ENCODE results near the gene ALDOC.
A peak's percentile ranks its signal among the peaks of the same experiment; 100 is the strongest.

The ALDOC gene

DNA sequence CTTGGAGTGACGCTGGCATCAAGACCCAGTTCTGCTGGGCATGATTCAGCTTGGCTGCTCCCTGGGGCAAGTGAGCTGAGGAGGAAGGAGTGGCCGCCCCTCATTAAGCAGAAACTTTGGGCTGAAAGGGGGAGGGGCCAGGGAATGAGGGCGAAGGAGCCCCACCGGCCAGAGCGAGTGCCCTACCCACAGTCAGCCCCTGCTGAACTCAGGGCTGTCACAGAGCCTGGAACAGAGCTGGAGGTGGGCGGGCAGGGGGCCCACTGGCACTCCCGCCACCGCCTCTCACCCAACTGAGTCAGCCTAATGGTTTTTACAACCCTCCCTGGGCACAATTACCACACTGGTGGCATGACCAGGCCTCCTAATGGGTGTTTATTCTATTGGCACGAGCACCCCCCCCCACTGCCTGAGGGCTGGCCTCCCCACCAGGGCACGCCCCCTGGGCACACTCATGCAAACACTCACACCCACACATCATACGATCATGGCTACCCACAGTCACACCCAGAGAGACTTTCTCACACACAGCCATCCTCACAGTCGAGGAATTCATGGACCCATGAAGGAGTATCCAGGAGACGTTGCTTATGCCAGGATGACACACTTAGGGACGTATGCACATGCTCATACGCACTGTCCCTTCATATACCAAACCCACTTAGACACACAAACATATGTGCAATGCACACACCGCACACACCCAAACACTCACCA, 43.4 kb downstream of the ALDOC start:
- no peaks in the 10 kb centered on the region for H3K9me3 Mint-ChIP-seq
- no peaks in the 10 kb centered on the region for H3K36me3 Mint-ChIP-seq
- H3K27ac Mint-ChIP-seq, result no peak overlapping the region
- H3K4me1 Mint-ChIP-seq, result peaks cover 5% of the 10 kb centered on the region
- H3K4me3 Mint-ChIP-seq, result no peak overlapping the region
- DNase-seq (ENCODE audit: low spot score in 2 of 2), result no peak
- ATAC-seq, result no peak

DNA sequence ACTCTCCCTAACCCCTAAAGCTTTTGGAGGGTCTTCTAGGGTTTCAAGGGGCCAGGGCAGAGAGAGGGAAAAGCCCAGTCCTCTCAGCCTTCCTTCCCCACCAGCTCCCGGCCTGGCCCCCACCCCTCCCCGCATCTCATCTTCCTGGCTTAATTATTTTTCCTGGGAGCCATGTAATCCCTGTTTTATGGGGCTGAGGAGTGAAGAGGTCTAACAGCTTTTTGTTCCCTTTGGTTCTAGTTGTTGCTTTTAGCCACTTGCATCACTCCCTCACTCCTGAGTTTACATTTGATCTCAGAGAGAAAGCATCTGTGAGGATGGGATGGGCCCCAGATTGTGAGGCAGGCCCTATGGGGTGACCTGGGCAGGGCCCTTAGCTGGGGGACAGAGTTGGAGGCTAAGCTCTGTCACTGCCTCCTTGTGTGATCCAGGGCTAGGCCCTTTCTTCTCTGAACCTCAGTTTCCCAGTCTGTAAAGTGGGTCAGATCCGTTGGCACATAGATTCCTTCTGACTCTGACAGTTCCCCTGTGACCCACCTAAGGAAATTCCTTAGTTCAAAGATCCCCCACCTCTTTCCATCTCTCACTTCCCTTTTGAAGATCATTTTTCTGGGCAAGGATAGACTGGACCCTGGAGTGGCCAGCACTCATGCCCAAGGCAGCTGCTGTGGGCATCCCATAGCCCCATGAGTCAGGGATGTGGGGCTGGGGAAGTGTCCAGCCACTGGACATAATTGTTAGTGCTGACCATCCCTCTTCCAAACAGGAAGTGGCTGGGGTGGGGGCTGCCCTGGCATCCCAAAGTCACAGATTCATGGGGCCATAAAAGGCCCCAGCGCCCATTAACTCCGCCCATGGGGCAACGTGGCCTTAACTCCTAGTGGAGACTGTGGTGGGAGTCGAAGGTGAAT, 44.4 kb downstream of the ALDOC start:
- H3K27ac Mint-ChIP-seq, result no peak overlapping the region
- no peaks in the 10 kb centered on the region for H3K36me3 Mint-ChIP-seq

DNA sequence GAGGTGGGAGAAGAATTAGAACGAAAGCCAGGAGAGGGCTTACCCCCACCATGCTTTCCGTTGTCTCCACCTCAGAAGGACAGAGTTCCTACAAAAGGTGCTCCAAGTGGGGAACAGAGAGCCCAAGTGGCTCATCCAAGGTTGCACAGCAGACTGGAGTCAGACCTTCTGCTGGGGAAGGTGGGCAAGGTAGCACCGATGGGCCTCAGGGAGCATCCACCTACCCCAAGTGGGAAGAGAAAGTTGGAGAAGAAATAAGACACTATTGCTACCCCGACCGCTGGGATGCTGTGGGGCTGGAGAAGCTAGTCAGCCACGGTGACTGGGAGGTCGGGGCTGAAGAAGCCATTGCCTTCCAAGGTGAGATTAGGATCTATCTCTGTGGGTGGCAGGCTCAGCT, 45.8 kb downstream of the ALDOC start:
- Mint-ChIP-seq H3K27ac (no peak overlapping the region), H3K9me3 (no peaks in the 10 kb centered on the region), H3K4me3 (no peak overlapping the region), H3K4me1 (peaks cover 5% of the 10 kb centered on the region), H3K36me3 (no peaks in the 10 kb centered on the region)
- ATAC-seq (no peak), DNase-seq (ENCODE audit: low spot score in 2 of 2) (no peak)

More for the DNA sequence above, 44.4 kb downstream of the ALDOC start:
- DNase-seq (ENCODE audit: low spot score in 2 of 2) (no peak), ATAC-seq (no peak)
- H3K4me1 Mint-ChIP-seq, result peaks cover 5% of the 10 kb centered on the region
- H3K9me3 Mint-ChIP-seq, result no peaks in the 10 kb centered on the region
- no peak overlapping the region for H3K4me3 Mint-ChIP-seq

DNA sequence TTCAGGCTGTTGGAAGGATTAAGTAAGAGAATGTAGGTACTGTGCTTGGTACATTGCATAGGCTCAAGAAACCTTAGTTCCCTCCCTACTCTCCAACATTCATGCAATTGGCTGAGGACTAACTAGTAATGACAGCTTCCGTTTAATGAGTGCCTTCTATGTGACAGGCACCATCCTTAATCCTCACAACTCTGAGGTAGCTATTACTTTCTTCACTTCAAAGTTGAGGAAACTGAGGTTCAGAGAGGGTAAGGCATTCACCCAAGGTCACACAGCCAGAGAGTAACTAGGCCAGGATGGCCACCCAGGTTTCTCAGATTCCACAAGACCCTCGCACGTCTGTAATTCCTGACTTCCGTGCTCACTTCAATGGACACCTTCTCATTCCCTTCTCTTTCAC, 46.4 kb downstream of the ALDOC start:
- Mint-ChIP-seq H3K4me1 (peaks cover 5% of the 10 kb centered on the region), H3K4me3 (no peak overlapping the region), H3K36me3 (no peaks in the 10 kb centered on the region), H3K27ac (no peak overlapping the region), H3K9me3 (no peaks in the 10 kb centered on the region)
- no peak for DNase-seq (ENCODE audit: low spot score in 2 of 2)
- ATAC-seq, result no peak

DNA sequence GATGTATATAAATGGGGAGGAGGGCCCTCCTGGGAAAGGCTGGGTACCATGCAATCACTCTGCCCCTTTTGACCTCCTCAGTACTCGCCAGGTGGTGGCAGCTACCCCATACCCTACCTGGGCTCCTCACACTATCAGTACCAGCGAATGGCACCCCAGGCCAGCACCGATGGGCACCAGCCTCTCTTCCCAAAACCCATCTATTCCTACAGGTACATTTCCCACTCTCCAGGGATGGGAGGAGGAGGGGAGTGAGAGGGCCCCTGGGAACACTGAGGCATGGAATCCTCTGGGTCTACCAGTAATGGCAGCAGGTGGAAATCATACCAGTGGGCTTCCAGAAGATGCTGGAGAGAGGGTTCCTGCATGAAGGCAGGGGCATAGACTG, 47.7 kb downstream of the ALDOC start:
- no peaks in the 10 kb centered on the region for H3K9me3 Mint-ChIP-seq
- H3K4me3 Mint-ChIP-seq, result no peak overlapping the region
- no peak for ATAC-seq

DNA sequence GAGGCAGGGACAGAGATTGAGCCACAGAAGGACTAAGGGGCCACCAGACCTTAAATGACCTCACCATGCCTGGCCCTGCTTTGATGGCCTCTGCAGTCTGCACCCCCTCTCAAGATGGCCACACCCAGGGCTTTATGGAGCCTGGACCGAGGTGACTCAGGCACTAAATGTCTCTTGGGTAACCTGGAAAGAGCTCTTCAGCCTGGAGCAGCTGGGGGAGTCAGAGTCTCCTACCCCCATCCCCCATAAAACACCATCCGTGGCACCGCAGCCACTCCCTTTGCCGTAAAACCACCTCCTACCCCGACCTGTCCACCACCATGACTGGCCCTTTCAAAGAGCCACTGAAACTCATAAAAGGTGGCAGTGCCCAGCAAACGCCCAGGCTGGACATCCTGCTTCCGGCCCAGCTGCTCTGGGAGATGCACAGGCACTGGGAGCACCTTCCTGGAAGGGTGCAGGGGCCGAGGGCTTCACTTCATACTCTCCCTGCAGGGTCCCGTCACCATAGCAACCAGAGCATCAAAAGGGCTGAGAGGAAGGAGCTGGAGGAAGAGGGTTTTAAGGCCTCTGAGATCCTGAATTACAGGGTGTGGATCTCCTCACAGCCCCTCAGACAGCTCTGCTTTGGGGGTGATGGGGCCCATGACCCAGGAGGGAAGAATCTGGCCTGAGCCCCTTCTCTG, 48.2 kb downstream of the ALDOC start:
- no peaks in the 10 kb centered on the region for H3K36me3 Mint-ChIP-seq
- no peaks in the 10 kb centered on the region for H3K9me3 Mint-ChIP-seq
- peaks cover 2% of the 10 kb centered on the region for H3K4me1 Mint-ChIP-seq
- peak overlapping the region; percentile 32 for H3K27ac Mint-ChIP-seq
- ATAC-seq (no peak), DNase-seq (ENCODE audit: low spot score in 2 of 2) (no peak)
- H3K4me3 Mint-ChIP-seq, result no peak overlapping the region

More for the DNA sequence above, 47.7 kb downstream of the ALDOC start:
- no peak overlapping the region for H3K27ac Mint-ChIP-seq
- H3K36me3 Mint-ChIP-seq, result no peaks in the 10 kb centered on the region
- DNase-seq (ENCODE audit: low spot score in 2 of 2), result no peak
- H3K4me1 Mint-ChIP-seq, result peaks cover 5% of the 10 kb centered on the region

DNA sequence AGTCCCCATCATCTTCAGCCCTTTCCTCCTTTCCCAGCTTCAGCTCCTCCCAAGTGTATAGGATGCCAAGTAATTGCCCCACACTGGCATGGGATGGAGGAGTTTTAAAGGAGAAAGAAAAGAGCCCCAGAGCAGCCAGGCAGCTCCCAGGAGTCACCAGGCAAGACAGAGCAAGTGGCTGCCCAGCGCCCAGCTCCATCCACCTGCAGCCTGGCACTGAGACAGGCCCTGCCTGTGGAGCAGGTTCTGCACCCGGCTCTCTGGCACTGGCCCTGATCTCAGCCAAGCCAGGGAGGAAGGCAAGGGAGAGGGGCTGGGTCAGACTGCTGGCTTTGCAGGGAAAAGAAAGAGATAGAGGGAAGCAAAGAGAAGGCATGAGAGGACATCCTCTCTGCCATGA, 48.8 kb downstream of the ALDOC start:
- ATAC-seq, result no peak

DNA sequence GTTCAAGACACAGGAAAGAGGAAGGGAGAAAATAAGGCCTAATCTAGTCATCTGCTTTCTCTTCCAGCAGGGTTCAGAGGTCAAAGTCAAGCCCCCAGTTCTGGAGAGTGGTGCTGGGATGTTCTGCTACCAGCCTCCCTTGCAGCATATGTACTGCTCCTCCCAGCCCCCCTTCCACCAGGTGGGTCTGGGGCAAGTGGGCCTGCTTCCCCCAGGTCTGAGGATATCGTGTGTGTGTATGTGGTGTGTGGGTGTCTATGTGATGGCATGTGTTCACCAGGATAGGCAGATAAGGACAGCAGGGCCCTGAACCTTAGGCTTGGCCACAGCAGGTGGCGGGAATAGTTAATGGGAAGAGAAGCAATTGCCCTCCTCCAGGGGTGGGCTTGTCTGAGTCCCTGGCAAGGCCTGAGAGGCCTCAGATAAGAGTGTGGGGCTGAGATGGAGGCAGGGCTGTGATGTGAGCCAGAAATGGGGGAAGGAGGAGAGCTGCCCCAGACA, 49.5 kb downstream of the ALDOC start:
- no peak overlapping the region for H3K4me3 Mint-ChIP-seq
- no peaks in the 10 kb centered on the region for H3K9me3 Mint-ChIP-seq
- no peaks in the 10 kb centered on the region for H3K36me3 Mint-ChIP-seq
- no peak for ATAC-seq
- no peak for DNase-seq (ENCODE audit: low spot score in 2 of 2)
- H3K4me1 Mint-ChIP-seq, result no peaks in the 10 kb centered on the region
- no peak overlapping the region for H3K27ac Mint-ChIP-seq

More for the DNA sequence above, 48.8 kb downstream of the ALDOC start:
- no peaks in the 10 kb centered on the region for H3K36me3 Mint-ChIP-seq
- no peak for DNase-seq (ENCODE audit: low spot score in 2 of 2)
- H3K9me3 Mint-ChIP-seq, result no peaks in the 10 kb centered on the region
- H3K27ac Mint-ChIP-seq, result peak overlapping the region; percentile 32
- H3K4me1 Mint-ChIP-seq, result no peaks in the 10 kb centered on the region
- no peak overlapping the region for H3K4me3 Mint-ChIP-seq

DNA sequence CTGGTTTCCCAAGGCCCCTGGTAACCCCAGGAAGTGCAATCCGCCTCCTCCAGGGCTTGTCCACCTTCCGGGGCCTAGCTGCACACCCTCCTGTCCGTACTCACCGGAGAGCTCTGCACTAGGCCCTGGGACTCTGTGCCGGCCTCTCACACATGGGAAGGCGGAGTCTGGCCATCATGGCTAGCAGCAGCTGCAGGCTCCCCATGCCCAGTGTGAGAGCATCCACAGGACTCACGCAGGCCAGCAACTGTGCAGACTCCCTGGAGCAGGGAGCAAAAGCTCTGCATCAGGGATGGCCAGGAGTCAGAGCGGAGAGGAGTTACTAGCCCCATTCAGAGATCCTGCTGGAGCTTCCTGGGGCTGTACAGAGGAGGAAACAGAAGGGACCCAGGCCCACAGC, 50.3 kb downstream of the ALDOC start:
- Mint-ChIP-seq H3K27ac (peak overlapping the region; percentile 68), H3K36me3 (no peaks in the 10 kb centered on the region), H3K4me1 (no peaks in the 10 kb centered on the region), H3K4me3 (no peak overlapping the region), H3K9me3 (no peaks in the 10 kb centered on the region)
- DNase-seq (ENCODE audit: low spot score in 2 of 2) (no peak), ATAC-seq (no peak)

DNA sequence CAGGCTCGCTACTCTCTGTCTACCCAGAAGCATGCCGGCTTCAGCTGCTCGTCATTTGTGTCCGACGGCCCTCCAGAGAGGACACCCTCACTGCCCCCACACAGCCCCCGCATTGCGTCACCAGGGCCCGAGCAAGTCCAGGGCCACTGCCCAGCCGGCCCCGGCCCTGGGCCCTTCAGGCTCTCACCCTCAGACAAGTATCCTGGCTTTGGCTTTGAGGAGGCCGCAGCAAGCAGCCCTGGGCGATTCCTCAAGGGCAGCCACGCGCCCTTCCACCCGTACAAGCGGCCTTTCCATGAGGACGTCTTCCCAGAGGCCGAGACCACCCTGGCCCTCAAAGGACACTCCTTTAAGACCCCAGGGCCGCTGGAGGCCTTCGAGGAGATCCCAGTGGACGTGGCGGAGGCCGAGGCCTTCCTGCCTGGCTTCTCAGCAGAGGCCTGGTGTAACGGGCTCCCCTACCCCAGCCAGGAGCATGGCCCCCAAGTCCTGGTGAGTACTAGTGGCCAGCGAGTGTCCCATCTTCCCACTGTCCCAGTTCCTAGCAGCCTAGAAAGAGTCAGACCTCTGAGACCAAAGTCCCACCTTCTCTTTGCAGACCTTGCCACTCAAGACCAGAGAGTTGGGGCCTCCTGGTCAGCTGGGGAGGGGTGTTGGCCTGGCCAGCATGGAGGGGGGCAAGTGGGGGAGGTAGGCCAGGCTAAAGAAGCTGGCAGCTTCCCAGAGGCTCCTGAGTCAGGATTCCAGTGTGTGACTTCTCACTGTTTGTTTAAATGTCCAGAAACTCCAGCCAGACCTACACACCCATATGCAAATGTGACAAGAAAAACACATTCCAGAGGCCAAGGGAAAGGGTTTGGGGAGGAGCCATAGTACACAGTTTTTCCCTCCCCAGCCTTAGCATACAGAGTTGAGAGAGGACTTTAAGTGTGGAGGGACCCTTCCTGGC, 51.9 kb downstream of the ALDOC start:
- no peaks in the 10 kb centered on the region for H3K9me3 Mint-ChIP-seq
- DNase-seq (ENCODE audit: low spot score in 2 of 2), result no peak
- no peak overlapping the region for H3K4me3 Mint-ChIP-seq
- no peak for ATAC-seq
- H3K36me3 Mint-ChIP-seq, result no peaks in the 10 kb centered on the region
- no peaks in the 10 kb centered on the region for H3K4me1 Mint-ChIP-seq
- H3K27ac Mint-ChIP-seq, result no peak overlapping the region

DNA sequence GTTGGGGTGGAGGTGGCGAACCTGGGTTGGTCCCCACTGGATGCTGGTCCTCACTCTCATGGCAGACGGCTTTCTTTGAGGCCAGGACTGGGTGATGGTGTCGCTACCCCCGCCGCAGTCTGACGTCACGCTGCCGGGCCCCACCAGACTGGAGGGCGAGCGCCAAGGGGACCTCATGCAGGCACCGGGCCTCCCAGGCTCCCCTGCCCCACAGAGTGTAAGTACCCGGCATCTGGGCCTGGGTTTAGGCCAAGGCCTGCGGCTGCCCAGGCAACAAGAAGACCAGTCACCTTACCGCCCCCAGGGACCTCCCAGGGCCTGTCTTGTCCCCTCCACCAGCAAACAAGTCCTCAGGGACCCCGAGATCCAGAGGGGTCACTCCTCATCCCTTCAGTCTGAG, 52.8 kb downstream of the ALDOC start:
- no peaks in the 10 kb centered on the region for H3K36me3 Mint-ChIP-seq
- no peak overlapping the region for H3K4me3 Mint-ChIP-seq
- no peaks in the 10 kb centered on the region for H3K4me1 Mint-ChIP-seq
- H3K27ac Mint-ChIP-seq, result no peak overlapping the region
- DNase-seq (ENCODE audit: low spot score in 2 of 2) (no peak), ATAC-seq (no peak)
- H3K9me3 Mint-ChIP-seq, result no peaks in the 10 kb centered on the region

DNA sequence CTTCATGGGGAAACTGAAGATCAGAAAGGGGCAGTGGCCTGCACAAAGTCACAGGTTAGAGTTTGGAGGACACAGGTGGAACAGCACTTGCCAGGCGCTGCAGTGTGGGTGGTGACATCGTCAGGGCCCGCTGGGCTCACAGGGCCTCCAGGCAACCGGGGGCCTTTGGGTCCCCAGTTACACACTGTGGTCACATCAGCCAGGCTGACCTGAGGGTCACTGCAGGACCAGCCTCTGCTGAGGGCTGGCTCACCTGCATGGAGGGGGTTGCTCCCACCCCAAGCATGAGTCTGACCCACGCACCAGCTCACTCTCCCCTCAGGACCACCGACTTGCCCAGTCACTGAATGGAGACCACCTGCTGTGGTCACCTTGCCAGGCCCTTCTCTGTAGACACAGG, 53.5 kb downstream of the ALDOC start:
- no peaks in the 10 kb centered on the region for H3K36me3 Mint-ChIP-seq
- no peak overlapping the region for H3K4me3 Mint-ChIP-seq
- no peak for ATAC-seq
- peak overlapping the region; percentile 23 for H3K27ac Mint-ChIP-seq
- no peaks in the 10 kb centered on the region for H3K4me1 Mint-ChIP-seq
- no peak for DNase-seq (ENCODE audit: low spot score in 2 of 2)
- no peaks in the 10 kb centered on the region for H3K9me3 Mint-ChIP-seq
